Retina (tissue), 1 donor: Measurements from ENCODE around the gene TMEM158.

Experiments
- DNase-seq: peaks from one replicate; pipeline ENCODE4 v3.0.0-alpha.2; 2016

TMEM158 gene

GRCh38 chr3:45232521-45232920 lies 6.4 kb upstream of the TMEM158 start:
- DNase-seq = no peak

GRCh38 chr3:45227946-45228345 lies 1.9 kb upstream of the TMEM158 start:
- no peak for DNase-seq

- no peak for DNase-seq
Observed at GRCh38 chr3:45227071-45227820, 1.2 kb upstream of the TMEM158 start.

GRCh38 chr3:45225465-45226205 lies 452 bp downstream of the TMEM158 start:
- no peak for DNase-seq

- DNase-seq = peak; percentile 83
Observed at GRCh38 chr3:45224824-45225464, 1.1 kb downstream of the TMEM158 start.

GRCh38 chr3:45223889-45224727 lies 2.0 kb downstream of the TMEM158 start:
- peak; percentile 7 for DNase-seq

- no peak for DNase-seq
Observed at GRCh38 chr3:45219694-45220093, 6.4 kb downstream of the TMEM158 start.

GRCh38 chr3:45218578-45219390 lies 7.3 kb downstream of the TMEM158 start:
- no peak for DNase-seq

- DNase-seq = no peak
Observed at GRCh38 chr3:45216021-45216609, 10.0 kb downstream of the TMEM158 start.

GRCh38 chr3:45215466-45215865 lies 10.6 kb downstream of the TMEM158 start:
- peak; percentile 17 for DNase-seq

GRCh38 chr3:45214061-45214680 lies 11.9 kb downstream of the TMEM158 start:
- DNase-seq = no peak

- DNase-seq = no peak
Observed at GRCh38 chr3:45212095-45212468, 14.0 kb downstream of the TMEM158 start.

- no peak for DNase-seq
Observed at GRCh38 chr3:45211466-45212094, 14.5 kb downstream of the TMEM158 start.

GRCh38 chr3:45210308-45211041 lies 15.6 kb downstream of the TMEM158 start:
- peak; percentile 61 for DNase-seq

- no peak for DNase-seq
Observed at GRCh38 chr3:45209526-45209925, 16.6 kb downstream of the TMEM158 start.

- DNase-seq = no peak
Observed at GRCh38 chr3:45208586-45208985, 17.5 kb downstream of the TMEM158 start.

GRCh38 chr3:45207446-45207845 lies 18.6 kb downstream of the TMEM158 start:
- no peak for DNase-seq

GRCh38 chr3:45205126-45205525 lies 21.0 kb downstream of the TMEM158 start:
- DNase-seq = no peak

- no peak for DNase-seq
Observed at GRCh38 chr3:45204136-45204535, 22.0 kb downstream of the TMEM158 start.
